Amniotic epithelial cell (primary cell): Measurements from ENCODE around the gene ARHGEF6.
"Not testable (repeated sequence)": the region's sequence is repeated elsewhere in the genome, so short reads cannot be mapped to it uniquely, and the experiment has no call there.

Experiments
- DNase-seq: peaks from one replicate; pipeline ENCODE4 v3.0.0-alpha.2; 2010; ENCODE audit warnings: low read depth

The ARHGEF6 gene

GRCh38 chrX:136781180-136781797 is 557 bp upstream of the ARHGEF6 start:
- no peak for DNase-seq

GRCh38 chrX:136780241-136780640 is 491 bp downstream of the ARHGEF6 start:
- no peak for DNase-seq

GRCh38 chrX:136779346-136779781 is 1.4 kb downstream of the ARHGEF6 start:
- no peak for DNase-seq

- no peak for DNase-seq
These were observed 1.8 kb downstream of the ARHGEF6 start for GRCh38 chrX:136778916-136779315.

GRCh38 chrX:136778020-136778419 is 2.7 kb downstream of the ARHGEF6 start:
- DNase-seq: no peak

- no peak for DNase-seq
These were observed 7.1 kb downstream of the ARHGEF6 start for GRCh38 chrX:136773648-136774047.

GRCh38 chrX:136771869-136772268 is 8.9 kb downstream of the ARHGEF6 start:
- not testable (repeated sequence) for DNase-seq

- peak; percentile 62 for DNase-seq
These were observed 12.2 kb downstream of the ARHGEF6 start for GRCh38 chrX:136768469-136769084.

GRCh38 chrX:136767104-136767941 is 13.4 kb downstream of the ARHGEF6 start:
- peak; percentile 12 for DNase-seq

- no peak for DNase-seq
These were observed 14.0 kb downstream of the ARHGEF6 start for GRCh38 chrX:136766785-136767103.

- no peak for DNase-seq
These were observed 14.8 kb downstream of the ARHGEF6 start for GRCh38 chrX:136765821-136766356.

GRCh38 chrX:136764206-136764605 is 16.5 kb downstream of the ARHGEF6 start:
- DNase-seq: no peak

GRCh38 chrX:136762820-136763452 is 17.8 kb downstream of the ARHGEF6 start:
- no peak for DNase-seq

GRCh38 chrX:136761421-136761820 is 19.3 kb downstream of the ARHGEF6 start:
- no peak for DNase-seq

- DNase-seq: no peak
These were observed 20.8 kb downstream of the ARHGEF6 start for GRCh38 chrX:136759968-136760367.

- no peak for DNase-seq
These were observed 25.3 kb downstream of the ARHGEF6 start for GRCh38 chrX:136755411-136755810.

- DNase-seq: no peak
These were observed 26.1 kb downstream of the ARHGEF6 start for GRCh38 chrX:136754651-136755050.

GRCh38 chrX:136752796-136753195 is 27.9 kb downstream of the ARHGEF6 start:
- DNase-seq: no peak

GRCh38 chrX:136752346-136752745 is 28.4 kb downstream of the ARHGEF6 start:
- no peak for DNase-seq

GRCh38 chrX:136750364-136750763 is 30.4 kb downstream of the ARHGEF6 start:
- DNase-seq: peak; percentile 32

- DNase-seq: no peak
These were observed 33.4 kb downstream of the ARHGEF6 start for GRCh38 chrX:136747003-136747986.
